CD4-positive, alpha-beta T cell (primary cell): Measurements from ENCODE around the gene NRF1. TPM values are rescaled to one million over a fixed set of nuclear protein-coding genes. Genes with fewer than 3 reads are reported as not detected.

Experiments
- ATAC-seq: fragments of 200-7000 bp; cut with Tn5 transposase; one replicate; pipeline ENCODE4 v1.10.0; 2022; ENCODE audit warnings: mild to moderate bottlenecking; ENCODE audit not compliant: poor library complexity
- CTCF ChIA-PET: fragments of 350-600 bp; sonication (Branson Sonifier 250); formaldehyde crosslinking; loops from one replicate; lab custom pipeline; 2021; ENCODE audit warnings: antibody characterized with exemption, inconsistent platforms; lab: Charles Lee
- POLR2A ChIA-PET: fragments of 350-600 bp; sonication (Branson Sonifier 250); formaldehyde crosslinking; loops from one replicate; lab custom pipeline; 2021; ENCODE audit warnings: antibody characterized with exemption, inconsistent platforms; lab: Charles Lee
- DNase-seq, 14 experiments: peaks; one replicate each; pipeline ENCODE4 v3.0.0-alpha.2; 2013 to 2020; ENCODE audit warnings: mixed read lengths in 2 of 14
- H3K27ac ChIP-seq, 2 donors: one replicate each; pipeline versions ENCODE4 v1.5.1 to v1.7.0; 2013; ENCODE audit warnings: low read length in 2 of 2, low read depth in 1 of 2, mild to moderate bottlenecking in 1 of 2
- H3K27me3 ChIP-seq, 2 experiments: 1 replicate in 1 of 2; 2 replicates in 1 of 2; pipeline versions ENCODE4 v1.6.1 to v1.7.0; 2013; ENCODE audit warnings: low read length in 2 of 2, control low read depth in 1 of 2, mild to moderate bottlenecking in 1 of 2, moderate library complexity in 1 of 2; ENCODE audit not compliant: insufficient read depth in 2 of 2, control insufficient read depth in 1 of 2
- H3K36me3 ChIP-seq: one replicate; pipeline ENCODE4 v1.6.1; 2013; ENCODE audit warnings: low read length, control low read depth; ENCODE audit not compliant: insufficient read depth
- H3K4me1 ChIP-seq: one replicate; pipeline ENCODE4 v1.6.1; 2013; ENCODE audit warnings: low read length, control low read depth; ENCODE audit not compliant: insufficient read depth
- H3K4me3 ChIP-seq: one replicate; pipeline ENCODE4 v1.5.1; 2013; ENCODE audit warnings: mild to moderate bottlenecking, low read length, moderate library complexity
- H3K9me3 ChIP-seq, 2 experiments: 1 replicate in 1 of 2; 2 replicates in 1 of 2; pipeline versions ENCODE4 v1.6.1 to v1.7.0; 2013; ENCODE audit warnings: low read length in 2 of 2, mild to moderate bottlenecking in 2 of 2, control low read depth in 1 of 2, moderate library complexity in 1 of 2; ENCODE audit not compliant: control insufficient read depth in 1 of 2, insufficient read depth in 1 of 2
- H3K27ac Mint-ChIP-seq: one replicate; pipeline ENCODE4 v1.8.0; 2020; ENCODE audit warnings: mixed read lengths
- H3K27me3 Mint-ChIP-seq: one replicate; pipeline ENCODE4 v1.8.0; 2021; ENCODE audit warnings: mixed read lengths
- H3K36me3 Mint-ChIP-seq: one replicate; pipeline ENCODE4 v1.8.0; 2021; ENCODE audit warnings: low read depth, mixed read lengths
- H3K4me1 Mint-ChIP-seq: one replicate; pipeline ENCODE4 v1.8.0; 2021; ENCODE audit warnings: low read depth, mixed read lengths
- H3K4me3 Mint-ChIP-seq: one replicate; pipeline ENCODE4 v1.8.0; 2020; ENCODE audit warnings: mild to moderate bottlenecking, mixed read lengths
- H3K9me3 Mint-ChIP-seq: one replicate; pipeline ENCODE4 v1.8.0; 2020; ENCODE audit warnings: mixed read lengths
- CTCF ChIP-seq: fragments of 200-600 bp; IDR thresholded peaks from one replicate; pipeline ENCODE4 v1.8.0; 2022; ENCODE audit warnings: antibody characterized with exemption, mild to moderate bottlenecking
- intact Hi-C, 2 experiments: fragments of 100-400 bp; cut with DNase I in 1 of 2; cut with micrococcal nuclease in 1 of 2; formaldehyde crosslinking; loops; one replicate each; pipeline versions ENCODE4 v1.15.1 to v1.9.0; 2023 to 2025; cut with DNase I, micrococcal nuclease
- total RNA-seq, 174 experiments: library from RNA in 2 of 174; stranded (reverse) in 2 of 174; gene quantifications; one replicate each; pipeline ENCODE4 v1.2.3 and lab custom pipeline; 2021 to 2026

The NRF1 gene
- total RNA-seq, 2 experiments from 2014 or later = 35.4 to 36.1 TPM

- peak overlapping the region; percentile 5 for H3K4me3 ChIP-seq
- H3K9me3 Mint-ChIP-seq = no peaks in the 10 kb centered on the region
- peak overlapping the region; percentile 67 for H3K4me3 Mint-ChIP-seq
- ChIA-PET POLR2A (no interaction called here), CTCF (no interaction called here)
- intact Hi-C loops = no loop called here
- ATAC-seq (no peak), DNase-seq (peak in 1 of 14 experiments; percentile 29)
- no peak overlapping the region for H3K27ac ChIP-seq
- peaks cover 60% of the 10 kb centered on the region for H3K4me1 ChIP-seq
- peaks cover 0 to 45% of the 10 kb centered on the region in 2 experiments for H3K9me3 ChIP-seq
- no peaks in the 10 kb centered on the region for H3K36me3 ChIP-seq
- no peaks in the 10 kb centered on the region for H3K36me3 Mint-ChIP-seq
- no peak overlapping the region for H3K27ac Mint-ChIP-seq
- peaks cover 65% of the 10 kb centered on the region for H3K27me3 Mint-ChIP-seq
- H3K27me3 ChIP-seq = peaks cover 57 to 70% of the 10 kb centered on the region in 2 experiments
- peaks cover 41% of the 10 kb centered on the region for H3K4me1 Mint-ChIP-seq
- no peak for TF ChIP-seq CTCF
These were observed 167.5 kb downstream of the NRF1 start for GRCh38 chr7:129778770-129779601.

GRCh38 chr7:129779602-129780256, 168.2 kb downstream of the NRF1 start:
- ATAC-seq (peak; percentile 30), DNase-seq (peak in 5 of 14 experiments; percentile 15 to 64 (median 30))
- Mint-ChIP-seq H3K27me3 (peaks cover 66% of the 10 kb centered on the region), H3K4me1 (peaks cover 44% of the 10 kb centered on the region), H3K4me3 (no peak overlapping the region), H3K27ac (no peak overlapping the region), H3K9me3 (no peaks in the 10 kb centered on the region), H3K36me3 (no peaks in the 10 kb centered on the region)
- ChIA-PET POLR2A (no interaction called here), CTCF (no interaction called here)
- H3K27me3 ChIP-seq = peaks cover 65 to 77% of the 10 kb centered on the region in 2 experiments
- no peak overlapping the region for H3K27ac ChIP-seq
- H3K9me3 ChIP-seq = peaks cover 0 to 53% of the 10 kb centered on the region in 2 experiments
- peak overlapping the region; percentile 5 for H3K4me3 ChIP-seq
- intact Hi-C loops = no loop called here
- peaks cover 67% of the 10 kb centered on the region for H3K4me1 ChIP-seq
- no peak for TF ChIP-seq CTCF
- no peaks in the 10 kb centered on the region for H3K36me3 ChIP-seq

GRCh38 chr7:129780257-129780973, 168.9 kb downstream of the NRF1 start:
- no peak overlapping the region for H3K27ac ChIP-seq
- H3K4me3 ChIP-seq = peak overlapping the region; percentile 55
- Mint-ChIP-seq H3K36me3 (no peaks in the 10 kb centered on the region), H3K9me3 (no peaks in the 10 kb centered on the region), H3K27ac (no peak overlapping the region), H3K4me3 (peak overlapping the region; percentile 74), H3K27me3 (peaks cover 67% of the 10 kb centered on the region), H3K4me1 (peaks cover 50% of the 10 kb centered on the region)
- POLR2A ChIA-PET = interaction anchor here (1.0 kb wide), 1 partner anchor 19 kb away, joined by 3 read pairs; no protein-coding TSS in a partner anchor
- DNase-seq = peak; percentile 34 to 79 (median 59)
- intact Hi-C loops = no loop called here
- H3K9me3 ChIP-seq = peaks cover 0 to 57% of the 10 kb centered on the region in 2 experiments
- no peak for TF ChIP-seq CTCF
- CTCF ChIA-PET = no interaction called here
- H3K36me3 ChIP-seq = no peaks in the 10 kb centered on the region
- peak; percentile 81 for ATAC-seq
- H3K4me1 ChIP-seq = peaks cover 74% of the 10 kb centered on the region
- peaks cover 71 to 84% of the 10 kb centered on the region in 2 experiments for H3K27me3 ChIP-seq
